Activated T-cell treated with anti-CD3 and anti-CD28 coated beads, Interleukin-2, amount 50 U/mL, for 24 hours (primary cell): ENCODE results near the gene PACS2.

Experiments
- DNase-seq: peaks from one replicate; pipeline ENCODE4 v3.0.0-alpha.2; 2020
- H3K27ac Mint-ChIP-seq: 2 replicates; pipeline ENCODE4 v1.8.0; 2020; ENCODE audit warnings: mild to moderate bottlenecking, mixed read lengths
- H3K27me3 Mint-ChIP-seq: 2 replicates; pipeline ENCODE4 v1.8.0; 2020; ENCODE audit warnings: mixed read lengths
- H3K36me3 Mint-ChIP-seq: 2 replicates; pipeline ENCODE4 v1.8.0; 2020; ENCODE audit warnings: low read depth, mixed read lengths
- H3K4me1 Mint-ChIP-seq: 2 replicates; pipeline ENCODE4 v1.8.0; 2020; ENCODE audit warnings: low read depth, mixed read lengths
- H3K4me3 Mint-ChIP-seq: 2 replicates; pipeline ENCODE4 v1.8.0; 2020; ENCODE audit warnings: mild to moderate bottlenecking, moderate library complexity, mixed read lengths
- H3K9me3 Mint-ChIP-seq: 2 replicates; pipeline ENCODE4 v1.8.0; 2020; ENCODE audit warnings: mixed read lengths

The PACS2 gene

DNA sequence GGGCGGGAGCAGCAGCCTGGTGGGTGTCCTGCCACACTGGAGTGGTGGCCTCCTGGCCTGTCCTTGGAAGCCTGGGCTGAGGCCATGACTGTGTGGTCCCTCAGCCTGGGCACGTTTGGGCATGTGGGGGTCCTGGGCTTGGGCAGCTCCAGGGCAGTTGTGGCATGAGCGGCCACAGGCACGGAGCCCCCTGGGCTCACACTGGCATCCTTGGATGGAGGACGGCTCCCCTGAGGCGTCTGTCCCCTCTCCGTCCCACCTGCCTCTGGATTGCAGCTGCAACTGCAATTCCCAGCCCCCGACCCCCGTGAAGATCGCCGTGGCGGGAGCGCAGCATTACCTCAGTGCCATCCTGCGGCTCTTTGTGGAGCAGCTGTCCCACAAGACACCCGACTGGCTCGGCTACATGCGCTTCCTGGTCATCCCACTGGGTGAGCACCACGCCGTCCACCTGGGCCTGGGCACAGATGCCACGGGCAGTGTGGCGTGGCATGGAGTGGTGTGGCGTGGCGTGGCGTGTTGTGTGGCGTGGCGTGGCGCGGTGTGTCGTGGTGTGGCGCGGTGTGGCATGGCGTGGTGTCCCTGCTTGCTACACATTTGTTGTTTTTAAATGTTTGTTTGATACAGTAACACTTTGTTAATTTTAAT is 68.7 kb downstream of the PACS2 start:
- no peak for DNase-seq
- H3K4me3 Mint-ChIP-seq: no peak overlapping the region
- no peaks in the 10 kb centered on the region for H3K27me3 Mint-ChIP-seq
- H3K9me3 Mint-ChIP-seq: no peaks in the 10 kb centered on the region
- H3K4me1 Mint-ChIP-seq: no peaks in the 10 kb centered on the region
- H3K27ac Mint-ChIP-seq: no peak overlapping the region
- H3K36me3 Mint-ChIP-seq: peaks cover 26% of the 10 kb centered on the region

DNA sequence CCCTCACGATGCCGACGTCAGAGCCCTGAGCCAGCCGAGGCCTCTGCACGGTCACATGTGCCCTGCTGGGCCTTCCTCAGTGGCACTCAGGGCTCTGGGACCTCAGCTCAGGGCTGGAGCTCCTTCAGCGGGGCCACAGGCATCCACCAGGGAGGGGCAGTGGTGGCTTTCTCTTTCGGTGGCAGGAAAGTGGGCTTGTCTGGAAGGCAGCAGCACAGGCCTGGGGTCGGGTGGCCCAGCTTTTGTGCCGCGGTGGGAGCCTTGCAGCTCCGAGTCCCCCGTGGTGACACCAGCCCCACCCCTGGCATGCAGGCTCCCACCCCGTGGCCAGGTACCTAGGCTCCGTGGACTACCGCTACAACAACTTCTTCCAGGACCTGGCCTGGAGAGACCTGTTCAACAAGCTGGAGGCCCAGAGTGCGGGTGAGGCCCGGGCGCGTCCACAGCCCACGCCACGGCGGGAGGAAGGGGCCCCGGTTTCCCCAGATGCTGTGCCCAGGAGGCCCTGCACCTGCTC is 69.6 kb downstream of the PACS2 start:
- Mint-ChIP-seq H3K36me3 (peaks cover 26% of the 10 kb centered on the region), H3K9me3 (no peaks in the 10 kb centered on the region), H3K27me3 (no peaks in the 10 kb centered on the region), H3K4me3 (no peak overlapping the region), H3K4me1 (no peaks in the 10 kb centered on the region), H3K27ac (no peak overlapping the region)
- no peak for DNase-seq

DNA sequence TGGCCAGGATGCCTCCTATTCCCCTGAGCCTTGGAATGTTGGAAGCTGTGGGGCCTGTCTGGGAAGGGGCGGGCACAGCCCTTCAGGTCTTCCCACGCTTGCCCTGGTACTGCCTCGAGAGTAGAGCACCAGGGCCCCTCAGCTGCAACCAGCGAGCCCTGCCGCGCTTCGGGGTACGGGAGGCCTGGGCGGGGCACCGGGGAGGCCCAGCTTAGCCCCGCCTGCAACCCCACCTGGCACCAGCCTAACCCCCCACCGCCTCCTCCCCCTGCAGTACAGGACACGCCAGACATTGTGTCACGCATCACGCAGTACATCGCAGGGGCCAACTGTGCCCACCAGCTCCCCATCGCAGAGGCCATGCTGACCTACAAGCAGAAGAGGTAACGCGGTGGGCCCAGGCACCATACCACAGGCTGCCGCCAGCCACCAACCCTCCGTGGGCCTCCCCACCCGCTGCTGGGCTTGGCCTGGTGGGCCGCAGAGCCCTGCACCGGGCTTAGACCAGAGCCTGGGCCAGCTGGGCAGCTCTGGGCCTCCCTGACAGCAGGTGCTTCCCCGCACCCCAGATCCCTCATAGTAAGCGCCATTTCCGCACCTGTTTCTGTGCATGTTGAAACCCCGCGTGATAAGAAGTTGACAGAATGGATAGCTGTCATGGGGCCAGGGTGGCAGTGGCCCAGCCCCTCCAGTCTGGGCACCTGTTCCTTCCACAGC is 70.2 kb downstream of the PACS2 start:
- Mint-ChIP-seq H3K27ac (no peak overlapping the region), H3K9me3 (no peaks in the 10 kb centered on the region), H3K36me3 (peaks cover 25% of the 10 kb centered on the region), H3K4me1 (no peaks in the 10 kb centered on the region), H3K27me3 (no peaks in the 10 kb centered on the region), H3K4me3 (no peak overlapping the region)
- DNase-seq: no peak

DNA sequence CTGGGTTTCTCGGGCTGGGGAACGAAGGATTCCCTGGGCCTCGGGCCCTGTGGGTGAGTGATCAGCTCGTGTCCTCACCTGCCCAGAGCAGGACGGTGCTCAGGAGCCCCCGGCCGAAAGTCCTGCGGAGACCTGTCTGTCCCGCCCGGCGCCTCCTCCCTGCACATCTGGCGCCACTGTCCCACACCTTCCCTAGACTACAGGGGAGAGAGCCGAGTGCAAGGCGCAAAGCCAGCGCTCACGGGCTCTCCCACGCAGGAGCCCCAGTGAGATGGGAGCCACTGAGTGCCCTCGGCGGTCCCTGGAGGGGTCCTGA is 70.7 kb downstream of the PACS2 start:
- no peak for DNase-seq
- no peaks in the 10 kb centered on the region for H3K27me3 Mint-ChIP-seq
- peaks cover 3% of the 10 kb centered on the region for H3K4me1 Mint-ChIP-seq
- peaks cover 24% of the 10 kb centered on the region for H3K36me3 Mint-ChIP-seq
- H3K4me3 Mint-ChIP-seq: no peak overlapping the region
- H3K27ac Mint-ChIP-seq: no peak overlapping the region
- no peaks in the 10 kb centered on the region for H3K9me3 Mint-ChIP-seq

DNA sequence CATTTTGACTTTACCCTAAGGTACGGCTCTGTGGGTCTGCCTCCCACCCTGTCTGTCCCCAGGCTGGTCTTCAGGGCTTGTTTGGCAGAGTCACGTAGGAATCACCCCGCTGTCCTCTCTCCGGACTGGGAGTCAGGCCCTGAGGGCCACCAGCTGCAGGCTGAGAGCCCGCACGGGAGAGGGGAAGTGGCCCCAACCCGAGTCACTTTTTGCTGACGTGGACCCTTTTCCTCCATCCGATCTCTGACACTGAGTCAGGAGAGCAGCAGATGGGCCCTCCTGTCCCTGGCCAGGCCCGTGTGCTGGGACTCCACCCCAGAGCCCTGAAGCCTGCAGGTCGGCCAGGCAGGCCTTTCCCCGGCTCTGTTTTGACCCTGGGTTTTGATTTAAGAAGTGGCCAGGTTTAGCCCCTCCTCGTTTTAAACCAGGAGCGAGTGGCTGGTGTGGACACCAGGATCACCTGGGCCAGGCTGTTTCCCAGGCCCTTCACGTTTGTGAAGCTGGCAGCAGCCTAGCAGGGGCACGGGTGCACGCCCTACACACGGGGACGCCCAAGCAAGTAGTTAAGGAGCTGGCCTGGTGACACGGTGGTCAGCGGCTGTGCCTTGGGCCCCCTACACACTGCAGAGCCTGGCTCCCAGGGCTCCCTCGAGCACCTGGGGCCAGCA is 71.3 kb downstream of the PACS2 start:
- Mint-ChIP-seq H3K27me3 (no peaks in the 10 kb centered on the region), H3K27ac (no peak overlapping the region), H3K9me3 (no peaks in the 10 kb centered on the region), H3K36me3 (peaks cover 24% of the 10 kb centered on the region), H3K4me3 (no peak overlapping the region), H3K4me1 (peaks cover 4% of the 10 kb centered on the region)
- DNase-seq: no peak

DNA sequence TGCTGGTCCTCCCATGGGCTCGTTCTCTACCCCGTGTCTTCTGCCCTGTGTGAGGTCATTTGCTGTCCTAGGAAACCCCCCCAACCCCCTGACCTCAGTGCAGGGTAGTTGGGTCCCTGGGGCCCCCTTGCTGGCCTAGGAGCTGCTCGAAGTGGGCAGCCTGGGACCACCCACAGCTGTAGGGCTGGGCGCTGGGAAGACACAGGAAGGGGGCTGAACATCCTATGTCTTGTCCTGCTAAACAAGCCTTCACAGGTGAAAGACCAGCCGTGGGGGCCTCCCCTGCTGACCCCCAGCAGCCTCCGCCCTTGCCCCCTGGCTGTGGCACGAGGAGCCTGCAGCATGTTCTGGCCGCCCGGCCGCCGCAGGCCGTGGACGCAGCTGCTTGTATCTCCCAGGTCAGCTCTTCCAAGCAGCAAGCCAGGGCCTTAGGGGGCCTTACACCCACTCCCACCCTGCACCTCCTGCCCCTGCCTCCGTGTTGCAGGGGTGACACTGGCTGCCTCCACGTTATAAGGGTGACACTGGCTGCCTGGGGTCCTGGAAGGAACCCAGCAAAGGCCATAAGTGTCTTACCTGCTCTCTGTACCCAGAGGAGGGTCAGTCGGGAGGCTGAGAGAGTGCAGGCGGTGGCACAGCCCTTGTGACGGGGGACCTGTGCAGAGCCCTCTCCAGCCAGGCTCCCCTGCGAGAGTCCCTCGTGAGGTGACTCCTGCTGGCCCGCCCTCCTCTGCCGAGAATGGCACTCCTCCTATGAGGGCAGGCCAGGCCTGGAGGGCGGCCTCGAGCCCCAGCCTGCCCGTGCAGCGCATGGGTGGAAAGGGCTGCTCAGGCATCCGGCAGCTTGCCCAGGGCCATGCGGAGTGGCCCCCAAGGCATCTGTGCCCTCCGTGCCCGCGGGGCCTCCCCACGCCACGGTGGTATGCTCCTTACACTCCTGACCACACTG is 72.3 kb downstream of the PACS2 start:
- peaks cover 23% of the 10 kb centered on the region for H3K36me3 Mint-ChIP-seq
- no peaks in the 10 kb centered on the region for H3K27me3 Mint-ChIP-seq
- H3K27ac Mint-ChIP-seq: no peak overlapping the region
- H3K4me1 Mint-ChIP-seq: peaks cover 4% of the 10 kb centered on the region
- no peak for DNase-seq
- H3K4me3 Mint-ChIP-seq: no peak overlapping the region
- H3K9me3 Mint-ChIP-seq: no peaks in the 10 kb centered on the region

DNA sequence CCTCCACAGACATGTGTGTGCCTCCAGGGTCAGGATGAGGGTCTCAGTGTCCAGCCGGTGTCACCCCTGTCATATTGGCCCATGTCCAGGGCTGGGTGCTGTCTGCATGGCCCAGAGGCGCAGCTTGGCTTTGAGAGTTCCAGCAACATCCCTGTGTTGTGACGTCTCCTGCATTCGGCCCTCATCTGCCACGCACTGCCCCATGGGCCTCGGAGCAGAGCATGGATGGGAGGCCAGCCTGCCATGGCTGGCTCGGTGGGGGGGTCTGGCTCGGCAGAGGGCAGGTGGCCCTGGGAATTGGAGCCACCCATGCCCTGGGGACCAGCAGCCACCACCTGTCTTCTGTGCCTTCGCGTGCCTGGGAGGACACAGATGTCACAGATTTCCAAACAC is 73.0 kb downstream of the PACS2 start:
- no peak overlapping the region for H3K27ac Mint-ChIP-seq
- H3K36me3 Mint-ChIP-seq: peaks cover 21% of the 10 kb centered on the region
- H3K27me3 Mint-ChIP-seq: no peaks in the 10 kb centered on the region
- H3K4me1 Mint-ChIP-seq: peaks cover 4% of the 10 kb centered on the region
- H3K9me3 Mint-ChIP-seq: no peaks in the 10 kb centered on the region
- no peak overlapping the region for H3K4me3 Mint-ChIP-seq
- no peak for DNase-seq

DNA sequence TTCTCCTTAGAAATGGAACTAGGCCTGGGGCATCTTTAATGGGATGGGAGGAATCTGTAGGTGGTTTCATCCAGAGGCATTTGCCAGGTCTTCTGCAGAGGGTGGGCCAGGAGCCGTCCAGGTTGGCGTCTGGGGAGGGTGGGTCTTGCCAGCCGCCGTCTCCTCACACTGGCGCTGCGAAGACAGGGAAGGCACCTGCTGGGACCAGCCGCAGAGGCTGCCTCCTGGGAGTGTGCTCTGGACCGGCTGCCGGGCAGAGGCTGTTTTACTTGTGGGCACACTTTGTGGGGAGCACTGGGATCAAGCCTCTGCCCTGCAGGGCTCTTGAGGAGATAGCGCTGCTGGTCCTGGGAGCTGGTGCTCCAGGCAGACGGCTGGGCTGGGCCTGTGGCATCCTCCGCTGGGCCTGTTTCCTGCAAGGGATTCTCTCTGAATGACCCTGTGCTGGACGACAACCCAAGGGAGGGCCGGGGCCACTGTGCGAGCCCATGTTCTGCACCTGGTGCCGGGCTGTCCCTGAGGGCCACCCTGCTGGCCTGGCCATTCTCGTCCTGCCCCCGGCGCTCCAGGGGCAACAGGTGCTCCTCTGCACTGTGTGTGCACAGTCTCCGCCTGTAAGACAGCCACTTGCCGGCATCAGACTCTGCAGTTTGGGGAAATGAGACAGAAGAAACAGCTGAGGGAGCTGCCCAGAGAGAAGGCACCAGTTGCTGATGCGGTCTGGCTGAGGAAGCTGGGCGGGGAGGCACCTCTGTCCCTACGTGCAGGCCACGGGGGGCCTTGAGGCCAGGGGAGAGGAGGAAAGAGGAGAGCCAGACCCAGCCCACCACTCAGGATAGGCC is 73.8 kb downstream of the PACS2 start:
- no peaks in the 10 kb centered on the region for H3K9me3 Mint-ChIP-seq
- no peak overlapping the region for H3K27ac Mint-ChIP-seq
- peaks cover 4% of the 10 kb centered on the region for H3K4me1 Mint-ChIP-seq
- no peak overlapping the region for H3K4me3 Mint-ChIP-seq
- peaks cover 15% of the 10 kb centered on the region for H3K36me3 Mint-ChIP-seq
- DNase-seq: no peak
- H3K27me3 Mint-ChIP-seq: no peaks in the 10 kb centered on the region

DNA sequence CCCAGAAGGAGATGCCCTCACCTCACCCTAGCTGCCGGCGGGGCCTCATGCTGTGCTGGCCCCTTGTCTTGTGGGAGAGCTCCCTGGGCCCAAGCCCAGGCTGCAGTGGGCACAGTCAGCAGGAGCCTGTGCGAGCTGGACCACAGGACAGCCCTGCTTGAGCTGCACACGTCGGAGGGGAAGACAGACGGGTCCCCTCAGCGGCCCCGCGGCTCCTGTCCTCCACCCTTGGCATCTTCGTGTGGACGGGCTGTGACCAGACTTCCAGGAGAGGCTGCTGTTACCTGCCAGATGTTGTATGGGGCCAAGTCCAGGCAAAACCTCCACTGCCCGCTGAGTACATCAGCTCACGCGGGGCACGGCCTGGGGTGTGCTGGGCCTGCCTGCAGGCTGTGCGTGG is 74.4 kb downstream of the PACS2 start:
- Mint-ChIP-seq H3K27ac (no peak overlapping the region), H3K4me3 (no peak overlapping the region), H3K4me1 (peaks cover 4% of the 10 kb centered on the region), H3K36me3 (peaks cover 9% of the 10 kb centered on the region), H3K9me3 (no peaks in the 10 kb centered on the region), H3K27me3 (no peaks in the 10 kb centered on the region)
- no peak for DNase-seq

DNA sequence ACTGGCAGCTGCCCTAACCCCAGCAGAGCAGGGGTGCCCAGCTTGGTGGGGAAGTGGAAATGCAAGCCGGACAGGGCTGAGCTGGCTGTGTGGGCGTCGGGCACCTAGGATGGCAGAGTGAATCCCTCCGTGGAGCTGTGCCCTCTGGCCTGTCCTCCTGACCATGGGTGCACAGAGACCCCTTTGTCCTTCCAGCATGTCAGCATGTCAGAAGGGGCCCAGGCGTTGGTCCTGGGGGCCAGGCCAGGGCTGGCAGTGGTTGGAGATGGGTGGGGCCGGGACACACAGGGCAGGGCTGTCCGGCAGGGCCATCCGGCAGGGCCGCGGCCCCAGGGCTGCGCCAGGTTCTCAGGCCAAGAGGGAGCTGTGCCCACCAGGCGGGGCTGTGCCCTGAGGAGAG is 75.0 kb downstream of the PACS2 start:
- peaks cover 9% of the 10 kb centered on the region for H3K36me3 Mint-ChIP-seq
- DNase-seq: no peak
- peaks cover 4% of the 10 kb centered on the region for H3K4me1 Mint-ChIP-seq
- H3K27me3 Mint-ChIP-seq: no peaks in the 10 kb centered on the region
- no peak overlapping the region for H3K27ac Mint-ChIP-seq
- H3K4me3 Mint-ChIP-seq: no peak overlapping the region
- no peaks in the 10 kb centered on the region for H3K9me3 Mint-ChIP-seq

DNA sequence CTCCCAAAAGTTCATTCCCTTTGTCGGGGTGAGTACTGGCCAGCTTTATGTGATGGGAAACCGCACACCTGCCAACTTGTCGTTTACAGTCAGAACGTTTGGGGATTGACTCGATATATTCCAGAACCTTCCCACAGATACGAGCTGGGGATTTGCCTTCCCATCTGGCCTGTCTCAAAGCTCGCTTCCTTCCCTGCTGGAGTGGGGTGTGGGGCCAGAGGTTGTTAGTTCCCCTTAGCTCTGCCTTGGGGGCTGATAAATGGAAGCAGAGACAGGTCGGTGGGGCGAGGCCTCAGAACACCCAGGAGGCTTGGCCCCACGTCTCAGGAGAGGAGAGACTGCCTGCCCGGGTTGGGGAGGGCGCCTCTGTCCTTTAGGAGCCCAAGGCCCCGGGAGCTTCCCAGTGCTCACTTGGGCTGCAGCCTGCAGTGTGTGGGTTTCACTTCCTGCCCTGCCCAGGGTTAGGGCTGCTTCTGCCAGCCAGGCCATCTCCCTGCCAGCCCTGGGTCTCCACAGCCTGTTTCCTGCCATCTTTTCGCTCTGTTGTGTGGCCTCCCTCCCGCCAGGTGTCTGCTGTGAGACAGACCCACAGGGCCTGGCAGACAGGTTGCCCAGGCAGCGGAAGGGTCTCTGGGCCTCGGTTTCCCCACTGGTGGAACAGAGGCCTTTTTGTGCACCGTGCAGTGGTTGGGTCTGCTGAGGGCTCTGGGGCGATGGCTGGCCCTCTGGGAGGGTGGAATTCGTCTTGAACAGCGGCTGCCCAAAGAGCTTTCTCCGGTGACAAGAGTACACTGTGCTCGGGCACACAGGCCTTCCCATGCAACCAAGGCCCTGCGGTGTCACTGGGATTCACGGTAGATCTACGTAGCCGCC is 75.7 kb downstream of the PACS2 start:
- Mint-ChIP-seq H3K36me3 (peaks cover 7% of the 10 kb centered on the region), H3K9me3 (no peaks in the 10 kb centered on the region), H3K4me3 (no peak overlapping the region), H3K27me3 (no peaks in the 10 kb centered on the region), H3K4me1 (peaks cover 4% of the 10 kb centered on the region), H3K27ac (no peak overlapping the region)
- DNase-seq: no peak

DNA sequence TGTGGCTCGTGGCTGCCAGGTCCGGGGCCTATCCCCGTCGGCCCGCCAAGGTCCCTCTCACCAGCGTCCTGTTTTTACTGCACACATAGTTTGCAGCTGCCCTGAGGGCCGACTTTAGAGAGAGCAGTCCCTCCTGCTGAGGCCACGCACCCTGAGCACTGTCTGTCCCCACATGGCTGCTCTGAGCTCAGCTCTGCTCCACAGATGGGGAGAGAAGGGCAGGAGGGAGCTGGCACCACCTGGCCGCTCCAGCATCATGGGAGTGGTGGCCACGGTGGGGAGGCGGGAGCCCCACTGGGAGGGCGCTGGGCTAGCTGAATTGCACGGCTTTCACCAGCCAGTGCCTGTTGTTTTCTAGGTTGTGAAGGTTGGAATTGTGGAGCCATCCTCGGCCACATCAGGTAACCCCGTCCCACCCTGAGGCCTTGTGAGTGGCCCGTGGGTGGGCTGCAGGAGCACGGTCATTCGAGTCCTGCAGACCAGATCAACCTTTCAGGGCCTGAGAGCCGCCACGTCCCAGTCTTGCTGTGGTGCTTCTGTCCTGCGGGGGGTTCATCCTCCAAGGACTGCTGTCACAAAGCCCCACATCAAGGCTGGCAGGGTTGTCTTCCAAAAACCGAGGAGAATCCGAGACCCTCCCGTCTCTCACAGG is 76.4 kb downstream of the PACS2 start:
- H3K4me3 Mint-ChIP-seq: no peak overlapping the region
- no peak for DNase-seq
- H3K27ac Mint-ChIP-seq: no peak overlapping the region
- no peaks in the 10 kb centered on the region for H3K27me3 Mint-ChIP-seq
- peaks cover 2% of the 10 kb centered on the region for H3K36me3 Mint-ChIP-seq
- peaks cover 4% of the 10 kb centered on the region for H3K4me1 Mint-ChIP-seq
- no peaks in the 10 kb centered on the region for H3K9me3 Mint-ChIP-seq

DNA sequence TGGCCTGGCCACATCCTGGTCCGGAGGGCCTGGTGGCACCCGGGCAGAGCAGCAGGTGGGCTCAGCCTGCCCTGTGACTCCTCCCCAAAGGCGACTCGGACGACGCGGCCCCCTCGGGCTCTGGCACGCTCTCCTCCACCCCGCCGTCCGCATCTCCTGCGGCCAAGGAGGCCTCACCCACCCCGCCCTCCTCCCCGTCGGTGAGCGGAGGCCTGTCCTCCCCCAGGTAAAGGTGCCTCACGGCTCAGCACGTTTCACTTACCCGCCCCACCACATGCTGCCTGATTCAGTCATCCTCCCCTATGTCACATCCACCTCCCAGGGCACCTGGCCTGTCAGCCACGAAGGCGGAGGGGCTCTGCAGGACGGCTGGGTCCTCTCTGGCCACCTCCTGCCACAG is 77.0 kb downstream of the PACS2 start:
- no peak overlapping the region for H3K4me3 Mint-ChIP-seq
- peaks cover 2% of the 10 kb centered on the region for H3K36me3 Mint-ChIP-seq
- H3K9me3 Mint-ChIP-seq: no peaks in the 10 kb centered on the region
- H3K4me1 Mint-ChIP-seq: peaks cover 4% of the 10 kb centered on the region
- no peak for DNase-seq
- no peaks in the 10 kb centered on the region for H3K27me3 Mint-ChIP-seq
- no peak overlapping the region for H3K27ac Mint-ChIP-seq
